Ascending aorta (tissue), 2 donors: ENCODE measurements around the gene ZNF441. TPM values are rescaled to one million over a fixed set of nuclear protein-coding genes. Genes with fewer than 3 reads are reported as not detected.

Source experiments
- DNase-seq, 2 donors: peaks; one replicate each; pipeline ENCODE4 v3.0.0-alpha.2; 2019; ENCODE audit warnings: low spot score in 2 of 2
- H3K27ac ChIP-seq, 2 donors: fragments of 200-600 bp; sonication (generic); one replicate each; pipeline ENCODE4 v1.5.1; 2016 to 2017; ENCODE audit warnings: mild to moderate bottlenecking in 1 of 2
- H3K27me3 ChIP-seq: fragments of 200-600 bp; sonication (generic); one replicate; pipeline ENCODE4 v1.5.1; 2017
- H3K36me3 ChIP-seq, 2 donors: fragments of 200-600 bp; sonication (generic); one replicate each; pipeline ENCODE4 v1.5.1; 2016
- H3K4me1 ChIP-seq, 2 donors: fragments of 200-600 bp; sonication (generic); one replicate each; pipeline ENCODE4 v1.5.1; 2016 to 2017; ENCODE audit warnings: mild to moderate bottlenecking in 1 of 2
- H3K4me3 ChIP-seq, 2 donors: fragments of 200-600 bp; sonication (generic); one replicate each; pipeline ENCODE4 v1.5.1; 2016 to 2017; ENCODE audit warnings: mild to moderate bottlenecking in 1 of 2
- H3K9me3 ChIP-seq, 2 donors: fragments of 200-600 bp; sonication (generic); one replicate each; pipeline ENCODE4 v1.5.1; 2016
- CTCF ChIP-seq, 3 experiments: fragments of 200-600 bp in 2 of 3; fragments of 450-650 bp in 1 of 3; sonication (generic) in 2 of 3; IDR thresholded peaks; one replicate each; pipeline ENCODE4 v1.5.1; 2016 to 2019; ENCODE audit warnings: antibody characterized with exemption in 3 of 3, mild to moderate bottlenecking in 1 of 3, moderate library complexity in 1 of 3
- intact Hi-C: fragments of 100-400 bp; cut with DNase I; formaldehyde crosslinking; loops from one replicate; pipeline ENCODE4 v1.15.1; 2023
- total RNA-seq: library from RNA; depleted of rRNA; stranded (reverse); fragments of >200 nt; gene quantifications from one replicate; pipeline ENCODE4 v1.1.0, GENCODE V29; 2016

Gene ZNF441
- 0.85 TPM for total RNA-seq

GRCh38 chr19:11766597-11767591 lies at the start of gene ZNF441:
Gene ZNF441 (plus strand): TSS chr19:11767000. CDS start chr19:11767194, 194 bp downstream.
- peaks cover 0 to 3% of the 10 kb centered on the region in 2 donors for H3K36me3 ChIP-seq
- peaks cover 0 to 21% of the 10 kb centered on the region in 2 donors for H3K9me3 ChIP-seq
- no peak for TF ChIP-seq CTCF (IDR thresholded peaks at IDR 0.05)
- no peaks in the 10 kb centered on the region for H3K27me3 ChIP-seq
- intact Hi-C loops = loop anchor here (1.0 to 2.0 kb wide), 4 partner anchors 28 to 72 kb away; partner anchors contain the start of gene ZNF440
- H3K27ac ChIP-seq = peak within 1 kb of the TSS; percentile 91 to 95
- peaks cover 0 to 11% of the 10 kb centered on the region in 2 donors for H3K4me1 ChIP-seq
- peak within 1 kb of the TSS; percentile 93 to 94 for H3K4me3 ChIP-seq
- peak; percentile 89 to 98 for DNase-seq

- peaks cover 51 to 73% of the 10 kb centered on the region in 2 donors for H3K36me3 ChIP-seq
- H3K27ac ChIP-seq = no peak overlapping the region
- peaks cover 44 to 95% of the 10 kb centered on the region in 2 donors for H3K9me3 ChIP-seq
- H3K4me3 ChIP-seq = no peak overlapping the region
- H3K27me3 ChIP-seq = no peaks in the 10 kb centered on the region
- TF ChIP-seq CTCF (IDR thresholded peaks at IDR 0.05) = no peak
- no peaks in the 10 kb centered on the region for H3K4me1 ChIP-seq
- intact Hi-C loops = no loop called here
- DNase-seq = no peak
Measured at GRCh38 chr19:11721681-11722080, 45.1 kb upstream of the ZNF441 start.

DNA sequence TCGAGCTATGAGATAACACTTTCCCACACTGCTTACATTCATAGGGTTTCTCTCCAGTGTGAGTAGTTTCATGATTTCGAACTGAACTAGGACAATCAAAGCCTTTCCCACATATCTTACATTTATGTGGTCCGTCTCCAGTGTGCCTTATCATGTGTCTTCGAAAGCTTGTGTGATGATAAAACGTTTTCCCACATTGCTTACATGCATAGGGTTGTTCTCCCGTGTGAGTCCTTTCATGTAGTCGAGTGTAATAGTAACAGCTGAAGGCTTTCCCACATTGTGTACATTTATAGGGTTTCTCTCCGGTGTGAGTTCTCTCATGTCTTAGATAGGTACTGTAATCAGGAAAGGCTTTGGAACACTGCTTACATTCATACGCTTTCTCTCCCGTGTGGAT lies 44.4 kb upstream of the ZNF441 start:
- Histone ChIP-seq H3K4me3 (no peak overlapping the region), H3K27me3 (no peaks in the 10 kb centered on the region), H3K4me1 (no peaks in the 10 kb centered on the region), H3K27ac (no peak overlapping the region), H3K9me3 (peaks cover 44 to 96% of the 10 kb centered on the region in 2 donors), H3K36me3 (peaks cover 51 to 79% of the 10 kb centered on the region in 2 donors)
- TF ChIP-seq CTCF (IDR thresholded peaks at IDR 0.05) = no peak
- intact Hi-C loops = no loop called here
- DNase-seq = no peak

DNA sequence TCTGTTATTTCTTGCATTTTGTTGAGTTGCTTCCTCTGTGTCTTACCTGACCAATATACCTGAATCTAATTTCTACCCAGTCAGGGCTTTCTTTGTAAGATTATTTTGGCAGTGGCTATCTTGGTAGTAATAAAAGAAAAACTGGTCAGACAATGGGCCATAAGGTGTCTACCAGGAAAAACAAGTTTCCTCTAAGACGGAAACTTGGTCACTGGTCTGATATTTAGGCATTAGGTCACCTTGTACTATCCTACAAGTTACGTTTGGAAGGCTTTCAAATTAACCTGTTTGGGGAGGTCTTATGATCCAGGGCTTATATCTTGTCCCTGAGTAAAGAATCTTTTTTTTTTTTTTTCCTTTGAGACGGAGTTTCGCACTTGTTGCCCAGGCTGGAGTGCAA lies 37.2 kb upstream of the ZNF441 start:
- intact Hi-C loops = no loop called here
- H3K27ac ChIP-seq = no peak overlapping the region
- DNase-seq = no peak
- no peak for TF ChIP-seq CTCF (IDR thresholded peaks at IDR 0.05)
- H3K27me3 ChIP-seq = no peaks in the 10 kb centered on the region
- H3K9me3 ChIP-seq = peaks cover 2 to 68% of the 10 kb centered on the region in 2 donors
- no peaks in the 10 kb centered on the region for H3K4me1 ChIP-seq
- peaks cover 18 to 49% of the 10 kb centered on the region in 2 donors for H3K36me3 ChIP-seq
- no peak overlapping the region for H3K4me3 ChIP-seq

DNA sequence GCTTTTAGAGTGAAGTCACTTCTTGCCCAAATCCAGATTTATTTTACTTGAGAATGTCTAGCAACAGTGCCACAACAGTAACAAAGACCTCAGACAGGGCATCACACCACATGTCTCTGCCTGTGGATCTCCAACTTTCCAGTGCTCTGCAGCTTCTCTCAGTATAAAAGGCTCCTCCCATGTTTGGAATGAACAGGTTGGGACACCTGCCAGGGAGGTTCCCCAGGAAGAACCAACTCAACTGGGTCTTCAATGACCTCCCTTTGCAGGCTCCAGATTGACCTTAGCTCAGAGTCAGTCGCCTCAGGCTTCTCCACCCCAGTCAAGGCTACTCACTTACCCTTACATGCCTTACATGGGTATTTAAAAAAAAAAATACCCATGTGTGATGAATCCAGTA lies 31.4 kb upstream of the ZNF441 start:
- DNase-seq = no peak
- no peak overlapping the region for H3K27ac ChIP-seq
- no peak overlapping the region for H3K4me3 ChIP-seq
- H3K9me3 ChIP-seq = peaks cover 0 to 13% of the 10 kb centered on the region in 2 donors
- H3K27me3 ChIP-seq = no peaks in the 10 kb centered on the region
- H3K36me3 ChIP-seq = peaks cover 0 to 11% of the 10 kb centered on the region in 2 donors
- H3K4me1 ChIP-seq = peaks cover 0 to 7% of the 10 kb centered on the region in 2 donors
- intact Hi-C loops = no loop called here
- TF ChIP-seq CTCF (IDR thresholded peaks at IDR 0.05) = no peak
